OCI-LY1 (cell line): ENCODE results near the gene AIFM3.

Experiments used
- CTCF ChIP-seq: fragments of 200-600 bp; sonication (generic), shearing (Covaris generic); IDR thresholded peaks from 2 replicates; pipeline ENCODE4 v1.5.1; 2017; ENCODE audit warnings: mild to moderate bottlenecking, antibody characterized with exemption, low read length, moderate library complexity, mixed read lengths
- EZH2 ChIP-seq: fragments of 200-600 bp; sonication (generic), shearing (Covaris generic); IDR thresholded peaks from 2 replicates; pipeline ENCODE4 v1.8.0; 2017; ENCODE audit warnings: borderline replicate concordance, mixed run types, mild to moderate bottlenecking, antibody characterized with exemption, low read length, moderate library complexity, mixed read lengths

- TF ChIP-seq CTCF = no peak
- no peak for TF ChIP-seq EZH2
These were observed 21.5 kb upstream of the AIFM3 start for GRCh38 chr22:20945578-20945934.
